Heart right ventricle (tissue), 16 donors: ENCODE results near the gene CHAD. TPM values are rescaled to one million over a fixed set of nuclear protein-coding genes. Genes with fewer than 3 reads are reported as not detected.

ENCODE experiments used
- ATAC-seq, 8 donors: fragments of 200-7000 bp; cut with Tn5 transposase; one replicate each; pipeline ENCODE4 v1.9.1; 2020; ENCODE audit warnings: mild to moderate bottlenecking in 8 of 8, moderate library complexity in 8 of 8, moderate number of reproducible peaks in 1 of 8
- DNase-seq, 2 donors: peaks; one replicate each; pipeline ENCODE4 v3.0.0-alpha.2; 2020
- H3K27ac ChIP-seq, 10 donors: fragments of 200-600 bp; sonication (generic) in 2 of 10; one replicate each; pipeline versions ENCODE4 v1.5.0 to v1.8.0; 2020 to 2022; ENCODE audit warnings: mild to moderate bottlenecking in 3 of 10
- H3K27me3 ChIP-seq, 7 donors: fragments of 200-600 bp; one replicate each; pipeline ENCODE4 v1.8.0; 2021 to 2022; ENCODE audit warnings: mild to moderate bottlenecking in 2 of 7
- H3K36me3 ChIP-seq, 9 donors: fragments of 200-600 bp; sonication (generic) in 1 of 9; one replicate each; pipeline versions ENCODE4 v1.5.0 to v1.8.0; 2020 to 2022; ENCODE audit warnings: mild to moderate bottlenecking in 2 of 9
- H3K4me1 ChIP-seq, 9 donors: fragments of 200-600 bp; sonication (generic) in 1 of 9; one replicate each; pipeline versions ENCODE4 v1.5.0 to v1.8.0; 2020 to 2022; ENCODE audit warnings: mild to moderate bottlenecking in 4 of 9
- H3K4me3 ChIP-seq, 10 donors: fragments of 200-600 bp; sonication (generic) in 2 of 10; one replicate each; pipeline versions ENCODE4 v1.5.0 to v1.8.0; 2020 to 2022; ENCODE audit warnings: mild to moderate bottlenecking in 7 of 10, moderate library complexity in 2 of 10
- H3K9me3 ChIP-seq, 11 donors: fragments of 200-600 bp in 10 of 11; sonication (generic) in 2 of 11; one replicate each; pipeline versions ENCODE4 v1.5.0 to v1.8.0; 2013 to 2022; ENCODE audit warnings: mild to moderate bottlenecking in 2 of 11, control low read depth in 1 of 11, moderate library complexity in 1 of 11
- WGBS, 2 donors: extraction: QIAGEN DNeasy Blood & Tissue Kit; methylation state at CpG; one replicate each; pipeline ENCODE4 v1.1.7; 2013; ENCODE audit warnings: inconsistent platforms in 1 of 2; 5-methylcytosine and 5-hydroxymethylcytosine counted together
- intact Hi-C, 10 donors: fragments of 100-400 bp; cut with DNase I; formaldehyde crosslinking; loops; one replicate each; pipeline versions ENCODE4 v1.11.1 to v1.14.2; 2022
- polyA plus RNA-seq, 2 donors: library from polyadenylated mRNA; stranded (reverse); fragments of 200-250 nt; gene quantifications; one replicate each; pipeline ENCODE4 v1.2.3, GENCODE V29; 2013
- total RNA-seq, 10 donors: library from RNA; stranded (reverse); fragmentation: NEBNext Ultra II Directional in 3 of 10; extraction: Animal tissue kit (Norgen Biotek cat#: 25700) in 3 of 10; gene quantifications; one replicate each; pipeline versions ENCODE4 v1.2.1 to v1.2.4, GENCODE V29; 2021 to 2023
- TF ChIP-seq, protein P1 (sequence below), 9 donors: fragments of 200-600 bp; sonication (generic) in 2 of 9; IDR thresholded peaks; one replicate each; pipeline versions ENCODE4 v1.5.0 to v1.8.0; 2021 to 2022; ENCODE audit warnings: antibody characterized with exemption in 9 of 9, mild to moderate bottlenecking in 5 of 9, moderate library complexity in 1 of 9
- donor health status: Arrhythmogenic right ventricular cardiomyopathy.
- donor health status: ischemic (EF 13 %, LVEDD 7.1; RV severe dilation, severe dysfunction).
- donor health status: healthy with polysubstance abuse.
- donor health status: DM: no; HTN: yes; CAD: no.
- donor health status: DM: no; HTN: no; CAD: no.
- donor health status: ischemic (EF 25% LVEDD 6.9; RV normal size, moderate dysfunction).
- donor health status: ischemic (EF 25% LVEDD 5.7; RV mildly dilated, moderate dysfunction).
- donor health status: healthy.
- donor health status: DM: yes; HTN: yes; CAD: no.
- donor health status: Ischemic cardiomyopathy.
- donor health status: ischemic (EF 35%, LVEDD 5.7; RV mildly dilated, moderate dysfunction).
- donor health status: nonischemic (EF 11% LVEDD 7.7; RV severe dilation, severe dysfunction).
- donor health status: DM: yes; HTN: yes; CAD: no.
- donor health status: PGD.
- donor health status: ischemic (EF 29% LVEDD 5.4; RV normal size, mild dysfunction).
- donor health status: nonischemic (EF 23%, LVEDD 6.1; RV moderate dilation, normal function).

CHAD gene
- total and polyA plus RNA-seq, 12 donors, result 0.13 to 0.74 (median 0.32) TPM; not detected in 8

DNA sequence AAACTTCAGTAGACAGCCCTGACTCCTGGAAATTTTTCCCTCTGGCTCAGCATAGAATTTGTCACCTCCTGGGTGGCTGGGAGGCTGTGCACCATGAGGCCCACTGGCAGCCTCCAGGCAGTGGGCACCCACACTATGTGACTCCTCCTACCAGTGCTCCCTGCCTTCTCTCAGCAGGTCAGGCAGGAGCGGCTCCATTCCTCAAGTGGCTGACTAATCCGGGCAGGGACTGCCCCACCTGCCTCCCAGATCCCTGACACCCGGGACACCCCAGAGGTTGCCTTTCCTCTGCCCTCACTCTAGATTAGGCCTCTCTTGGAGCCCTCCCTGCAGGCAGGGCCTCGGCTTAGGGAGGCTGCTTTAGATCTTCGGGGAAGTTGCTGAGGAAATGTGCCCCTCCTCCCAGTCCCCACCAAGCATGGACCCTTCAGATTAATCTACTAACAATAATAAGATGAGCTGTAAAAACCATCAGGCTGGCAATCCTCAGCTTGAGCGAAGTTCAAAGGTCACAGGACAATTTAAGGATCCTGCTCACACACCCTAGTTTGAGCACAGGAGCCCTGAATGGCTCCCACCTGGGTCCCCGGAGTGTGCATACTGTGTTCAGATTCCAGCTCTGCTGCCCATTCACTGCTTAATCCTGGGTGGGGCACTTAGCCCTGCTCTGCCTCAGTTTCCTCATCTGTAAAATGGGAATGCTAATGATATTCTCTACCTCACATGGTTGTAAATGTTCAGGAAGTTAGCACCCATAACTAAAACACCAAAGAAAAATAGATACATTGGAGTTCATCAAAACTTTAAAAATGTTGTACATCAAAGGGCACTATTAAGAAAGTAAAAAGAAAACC, 29.6 kb upstream of the CHAD start:
- TF ChIP-seq, protein P1, sequence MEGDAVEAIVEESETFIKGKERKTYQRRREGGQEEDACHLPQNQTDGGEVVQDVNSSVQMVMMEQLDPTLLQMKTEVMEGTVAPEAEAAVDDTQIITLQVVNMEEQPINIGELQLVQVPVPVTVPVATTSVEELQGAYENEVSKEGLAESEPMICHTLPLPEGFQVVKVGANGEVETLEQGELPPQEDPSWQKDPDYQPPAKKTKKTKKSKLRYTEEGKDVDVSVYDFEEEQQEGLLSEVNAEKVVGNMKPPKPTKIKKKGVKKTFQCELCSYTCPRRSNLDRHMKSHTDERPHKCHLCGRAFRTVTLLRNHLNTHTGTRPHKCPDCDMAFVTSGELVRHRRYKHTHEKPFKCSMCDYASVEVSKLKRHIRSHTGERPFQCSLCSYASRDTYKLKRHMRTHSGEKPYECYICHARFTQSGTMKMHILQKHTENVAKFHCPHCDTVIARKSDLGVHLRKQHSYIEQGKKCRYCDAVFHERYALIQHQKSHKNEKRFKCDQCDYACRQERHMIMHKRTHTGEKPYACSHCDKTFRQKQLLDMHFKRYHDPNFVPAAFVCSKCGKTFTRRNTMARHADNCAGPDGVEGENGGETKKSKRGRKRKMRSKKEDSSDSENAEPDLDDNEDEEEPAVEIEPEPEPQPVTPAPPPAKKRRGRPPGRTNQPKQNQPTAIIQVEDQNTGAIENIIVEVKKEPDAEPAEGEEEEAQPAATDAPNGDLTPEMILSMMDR (IDR thresholded peaks at IDR 0.05), result no peak
- 76 to 81% methylated on average over 7 of the region's 7 CpGs for WGBS, 2 donors
- Histone ChIP-seq H3K27me3 (no peaks in the 10 kb centered on the region), H3K4me3 (no peak overlapping the region), H3K27ac (no peak overlapping the region), H3K4me1 (no peaks in the 10 kb centered on the region), H3K9me3 (no peaks in the 10 kb centered on the region), H3K36me3 (no peaks in the 10 kb centered on the region)
- ATAC-seq, result peak in 1 of 8 donors; percentile 29
- DNase-seq, result no peak
- intact Hi-C loops, result no loop called here

DNA sequence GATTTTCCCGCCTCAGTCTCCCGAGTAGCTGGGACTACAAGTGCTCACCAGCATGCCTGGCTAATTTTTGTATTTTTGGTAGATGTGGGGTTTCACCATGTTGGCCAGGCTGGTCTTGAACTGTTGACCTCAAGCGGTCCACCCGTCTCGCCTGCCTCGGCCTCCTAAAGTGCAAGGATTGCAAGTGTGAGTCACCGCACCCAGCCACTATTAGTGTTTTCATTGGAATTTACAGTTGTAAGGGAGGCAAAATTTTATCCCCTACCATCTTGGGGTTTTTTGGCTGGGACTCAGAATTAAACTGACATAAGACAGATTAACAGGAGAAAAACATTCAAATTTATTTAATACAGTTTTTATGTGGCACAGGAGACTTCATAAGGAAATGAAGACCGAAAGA, 27.2 kb upstream of the CHAD start:
- H3K9me3 ChIP-seq, result no peaks in the 10 kb centered on the region
- TF ChIP-seq, protein P1 (IDR thresholded peaks at IDR 0.05), result no peak
- no peaks in the 10 kb centered on the region for H3K4me1 ChIP-seq
- no peak overlapping the region for H3K4me3 ChIP-seq
- ATAC-seq, result no peak
- H3K36me3 ChIP-seq, result no peaks in the 10 kb centered on the region
- H3K27ac ChIP-seq, result no peak overlapping the region
- intact Hi-C loops, result no loop called here
- no peaks in the 10 kb centered on the region for H3K27me3 ChIP-seq
- WGBS, 2 donors, result 96 to 98% methylated on average over 8 of the region's 8 CpGs
- DNase-seq, result no peak

- 87 to 90% methylated on average over 8 of the region's 8 CpGs for WGBS, 2 donors
- no peak for DNase-seq
Observed at GRCh38 chr17:50495217-50495823, 26.6 kb upstream of the CHAD start.

GRCh38 chr17:50493744-50494143, 25.1 kb upstream of the CHAD start:
- Histone ChIP-seq H3K27me3 (no peaks in the 10 kb centered on the region), H3K36me3 (no peaks in the 10 kb centered on the region), H3K4me1 (no peaks in the 10 kb centered on the region), H3K27ac (no peak overlapping the region), H3K9me3 (no peaks in the 10 kb centered on the region), H3K4me3 (no peak overlapping the region)
- 52 to 55% methylated on average over 3 of the region's 3 CpGs for WGBS, 2 donors
- ATAC-seq (no peak), DNase-seq (no peak)
- intact Hi-C loops, result no loop called here
- TF ChIP-seq, protein P1 (IDR thresholded peaks at IDR 0.05), result no peak

More at GRCh38 chr17:50495217-50495823, 26.6 kb upstream of the CHAD start:
- Histone ChIP-seq H3K27me3 (no peaks in the 10 kb centered on the region), H3K36me3 (no peaks in the 10 kb centered on the region), H3K4me3 (no peak overlapping the region), H3K27ac (no peak overlapping the region), H3K9me3 (no peaks in the 10 kb centered on the region), H3K4me1 (no peaks in the 10 kb centered on the region)
- no peak for ATAC-seq
- TF ChIP-seq, protein P1 (IDR thresholded peaks at IDR 0.05), result no peak
- intact Hi-C loops, result no loop called here
